ENCODE data around the gene APP.

DNA sequence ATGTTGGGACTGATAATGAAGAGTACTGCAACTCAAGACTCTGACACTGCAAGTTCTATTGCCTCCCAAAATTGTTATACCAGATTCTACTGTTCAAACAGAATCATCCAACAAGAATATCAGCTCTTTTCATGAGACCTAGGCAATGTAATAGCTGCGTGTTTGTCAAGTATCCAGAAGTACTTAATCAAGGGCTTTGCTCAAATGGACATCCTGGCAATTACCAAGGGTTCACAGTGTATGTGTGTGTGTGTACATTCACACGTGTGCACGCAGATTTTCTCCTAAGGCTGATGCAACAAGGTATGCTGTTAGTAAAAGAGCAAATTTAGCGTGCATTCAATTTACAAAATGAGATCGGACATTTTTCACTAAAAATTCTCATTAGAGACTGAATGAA lies 261.2 kb downstream of the APP start:
- TF ChIP-seq EZH2 (IDR thresholded peaks at IDR 0.05) (no peak), EZH2phosphoT487 (IDR thresholded peaks at IDR 0.05) (no peak)
- TF ChIP-seq, protein P1, sequence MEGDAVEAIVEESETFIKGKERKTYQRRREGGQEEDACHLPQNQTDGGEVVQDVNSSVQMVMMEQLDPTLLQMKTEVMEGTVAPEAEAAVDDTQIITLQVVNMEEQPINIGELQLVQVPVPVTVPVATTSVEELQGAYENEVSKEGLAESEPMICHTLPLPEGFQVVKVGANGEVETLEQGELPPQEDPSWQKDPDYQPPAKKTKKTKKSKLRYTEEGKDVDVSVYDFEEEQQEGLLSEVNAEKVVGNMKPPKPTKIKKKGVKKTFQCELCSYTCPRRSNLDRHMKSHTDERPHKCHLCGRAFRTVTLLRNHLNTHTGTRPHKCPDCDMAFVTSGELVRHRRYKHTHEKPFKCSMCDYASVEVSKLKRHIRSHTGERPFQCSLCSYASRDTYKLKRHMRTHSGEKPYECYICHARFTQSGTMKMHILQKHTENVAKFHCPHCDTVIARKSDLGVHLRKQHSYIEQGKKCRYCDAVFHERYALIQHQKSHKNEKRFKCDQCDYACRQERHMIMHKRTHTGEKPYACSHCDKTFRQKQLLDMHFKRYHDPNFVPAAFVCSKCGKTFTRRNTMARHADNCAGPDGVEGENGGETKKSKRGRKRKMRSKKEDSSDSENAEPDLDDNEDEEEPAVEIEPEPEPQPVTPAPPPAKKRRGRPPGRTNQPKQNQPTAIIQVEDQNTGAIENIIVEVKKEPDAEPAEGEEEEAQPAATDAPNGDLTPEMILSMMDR (IDR thresholded peaks at IDR 0.05) = no peak

Data from neural progenitor cell (in vitro differentiated cells).